Lower leg skin (tissue), 3 donors: ENCODE measurements around the gene ZDHHC9.

Experiments
- CTCF ChIP-seq, 3 donors: fragments of 450-650 bp; IDR thresholded peaks; one replicate each; pipeline ENCODE4 v1.5.1; 2016; ENCODE audit warnings: antibody characterized with exemption in 3 of 3, mild to moderate bottlenecking in 3 of 3, moderate library complexity in 2 of 3
- POLR2A ChIP-seq, 2 donors: fragments of 450-650 bp; IDR thresholded peaks; one replicate each; pipeline ENCODE4 v1.6.1; 2016 to 2017; ENCODE audit warnings: antibody characterized with exemption in 2 of 2, mild to moderate bottlenecking in 1 of 2, moderate library complexity in 1 of 2

- TF ChIP-seq CTCF (IDR thresholded peaks at IDR 0.05) (no peak), POLR2A (IDR thresholded peaks at IDR 0.05) (no peak)
Observed at GRCh38 chrX:129781680-129782495, 61.8 kb downstream of the ZDHHC9 start.
